Measurements from ENCODE around the gene HLA-DOB.

The HLA-DOB gene

DNA sequence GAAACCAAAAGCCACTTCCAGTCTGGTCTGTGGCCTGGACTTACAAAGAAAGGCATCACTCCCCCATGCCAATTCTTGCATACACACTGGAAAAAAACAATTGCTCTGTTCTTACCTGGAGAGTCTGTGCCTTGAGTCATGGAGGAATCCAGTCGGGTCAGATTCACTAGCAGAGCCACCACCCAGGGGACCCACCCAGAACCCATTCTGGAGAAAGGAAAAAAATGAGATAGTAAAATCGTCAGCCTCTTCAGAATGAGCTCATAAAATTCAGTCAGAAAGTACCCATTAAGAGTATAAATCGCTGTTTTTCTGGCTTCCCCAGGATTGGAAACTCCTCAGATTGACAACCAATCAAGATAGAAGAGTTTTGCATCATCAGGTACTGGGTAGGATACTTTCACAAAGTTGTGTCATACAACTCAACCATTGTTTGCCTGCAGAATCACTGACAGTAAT lies at the start of gene HLA-DOB:
Gene HLA-DOB (minus strand): TSS at position 257 of the 459 bp plus-strand sequence. CDS start 51 bp downstream, at position 206.
- DNase-seq, result no peak

- no peak for DNase-seq
Observed at GRCh38 chr6:32865724-32866443, 49.1 kb upstream of the HLA-DOB start.

DNA sequence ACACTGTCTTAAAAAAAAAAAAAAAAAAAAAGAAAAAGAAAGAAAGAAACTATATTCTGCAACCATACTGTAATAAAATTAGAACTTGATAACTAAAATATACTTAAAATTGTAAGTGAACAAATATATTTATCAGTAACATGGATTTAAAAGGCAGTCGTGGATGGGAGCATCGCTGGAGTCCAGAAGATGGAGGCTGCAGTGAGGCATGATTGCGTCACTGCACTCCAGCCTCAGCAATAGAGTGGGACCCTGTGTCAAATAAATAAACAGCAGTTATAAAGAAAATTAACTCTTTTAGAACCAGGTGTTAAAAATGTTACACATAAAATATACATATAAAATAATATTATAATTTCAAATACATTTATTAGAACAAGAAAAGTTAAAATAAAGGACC lies 45.9 kb upstream of the HLA-DOB start:
- no peak for DNase-seq

GRCh38 chr6:32860674-32861073 lies 43.9 kb upstream of the HLA-DOB start:
- no peak for DNase-seq

DNA sequence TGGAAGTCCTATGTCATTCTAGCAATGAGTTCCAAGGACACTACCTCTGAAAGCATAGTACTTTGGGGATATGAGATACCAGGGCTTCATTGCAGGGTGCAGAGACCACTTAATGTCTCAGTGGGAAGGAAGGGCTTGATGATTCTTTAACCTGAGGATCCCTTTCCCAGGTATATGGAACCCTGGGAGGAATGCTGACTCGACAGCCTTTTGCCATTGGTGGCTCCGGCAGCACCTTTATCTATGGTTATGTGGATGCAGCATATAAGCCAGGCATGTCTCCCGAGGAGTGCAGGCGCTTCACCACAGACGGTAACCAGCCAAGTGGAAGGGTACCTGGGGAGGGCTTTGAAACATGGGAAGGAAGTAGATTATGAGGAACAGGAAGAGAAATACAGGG lies 41.4 kb upstream of the HLA-DOB start:
- no peak for DNase-seq

GRCh38 chr6:32857156-32857891 lies 40.5 kb upstream of the HLA-DOB start:
- no peak for DNase-seq

GRCh38 chr6:32855467-32856174 lies 38.8 kb upstream of the HLA-DOB start:
- DNase-seq, result no peak

GRCh38 chr6:32854376-32855178 lies 37.8 kb upstream of the HLA-DOB start:
- DNase-seq, result peak; percentile 20

DNA sequence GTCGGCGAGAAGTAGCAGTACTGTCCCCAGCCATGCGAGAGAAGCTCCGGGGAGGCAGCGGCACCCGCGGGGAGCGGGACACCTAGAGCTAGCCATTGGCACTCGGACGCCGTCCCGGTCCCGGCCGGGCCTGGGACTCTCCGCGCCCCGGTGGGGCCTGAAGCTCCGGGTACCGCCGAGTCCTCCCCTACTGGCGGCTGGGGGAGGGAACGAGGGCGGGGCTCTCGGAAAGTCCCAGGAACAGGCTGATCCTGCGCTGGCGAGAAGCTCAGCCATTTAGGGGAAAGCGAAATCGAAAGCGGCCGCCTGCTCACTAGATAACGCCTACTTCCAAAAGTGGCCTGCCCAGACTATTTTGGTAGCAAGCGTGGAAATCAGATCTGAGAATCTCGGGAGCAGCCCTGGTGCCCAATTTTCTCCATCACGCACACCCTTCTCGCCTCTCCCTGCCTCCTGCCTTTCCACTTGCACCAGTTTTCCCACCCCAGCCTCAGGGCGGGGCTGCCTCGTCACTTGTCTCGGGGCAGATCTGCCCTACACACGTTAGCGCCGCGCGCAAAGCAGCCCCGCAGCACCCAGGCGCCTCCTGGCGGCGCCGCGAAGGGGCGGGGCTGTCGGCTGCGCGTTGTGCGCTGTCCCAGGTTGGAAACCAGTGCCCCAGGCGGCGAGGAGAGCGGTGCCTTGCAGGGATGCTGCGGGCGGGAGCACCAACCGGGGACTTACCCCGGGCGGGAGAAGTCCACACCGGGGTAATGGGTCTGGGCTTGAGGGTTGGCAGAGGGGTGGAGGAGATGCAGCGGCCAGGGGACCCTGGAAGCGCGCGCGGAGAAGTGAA lies 37.0 kb upstream of the HLA-DOB start, which contains the start of the genes PSMB9 and TAP1:
Gene PSMB9 (plus strand): TSS at position 652 of the 835 bp plus-strand sequence. CDS start 38 bp downstream, at position 690.
Gene TAP1 (minus strand): TSS at position 164 of the 835 bp plus-strand sequence. CDS start 68 bp downstream, at position 96.
- DNase-seq, result peak; percentile 89

DNA sequence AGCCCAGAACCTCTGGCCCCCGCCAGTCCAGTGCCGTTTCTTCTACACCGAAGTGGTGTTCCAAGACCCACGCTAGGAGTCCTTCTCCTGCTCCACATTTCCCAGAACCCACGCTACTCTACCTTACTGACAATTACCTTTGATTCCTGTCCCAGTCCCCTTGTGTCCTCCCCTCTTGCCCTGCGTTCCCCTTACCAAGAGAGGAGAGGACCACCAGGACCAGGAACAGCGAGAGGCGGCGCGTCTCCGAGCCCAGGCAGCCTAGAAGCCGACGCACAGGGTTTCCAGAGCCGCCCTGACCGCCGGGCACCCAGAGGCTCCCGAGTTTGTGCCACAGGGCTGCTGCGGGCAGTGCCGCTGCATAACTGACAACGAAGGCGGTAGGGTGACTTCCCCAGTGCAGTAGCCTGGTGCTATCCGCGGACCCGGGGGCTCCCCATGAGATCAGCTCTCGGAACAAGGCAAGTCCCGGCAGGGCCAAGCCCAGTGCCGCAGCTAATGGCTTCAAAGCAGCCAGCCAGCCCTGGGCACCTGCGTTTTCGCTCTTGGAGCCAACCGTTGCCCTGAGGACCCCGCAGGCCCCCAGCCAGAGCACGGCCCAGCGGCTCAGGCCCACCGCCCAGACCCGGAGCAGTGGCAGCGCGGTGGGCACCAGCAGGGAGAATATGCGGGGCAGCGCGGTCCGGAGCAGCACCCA lies 36.2 kb upstream of the HLA-DOB start:
- no peak for DNase-seq

DNA sequence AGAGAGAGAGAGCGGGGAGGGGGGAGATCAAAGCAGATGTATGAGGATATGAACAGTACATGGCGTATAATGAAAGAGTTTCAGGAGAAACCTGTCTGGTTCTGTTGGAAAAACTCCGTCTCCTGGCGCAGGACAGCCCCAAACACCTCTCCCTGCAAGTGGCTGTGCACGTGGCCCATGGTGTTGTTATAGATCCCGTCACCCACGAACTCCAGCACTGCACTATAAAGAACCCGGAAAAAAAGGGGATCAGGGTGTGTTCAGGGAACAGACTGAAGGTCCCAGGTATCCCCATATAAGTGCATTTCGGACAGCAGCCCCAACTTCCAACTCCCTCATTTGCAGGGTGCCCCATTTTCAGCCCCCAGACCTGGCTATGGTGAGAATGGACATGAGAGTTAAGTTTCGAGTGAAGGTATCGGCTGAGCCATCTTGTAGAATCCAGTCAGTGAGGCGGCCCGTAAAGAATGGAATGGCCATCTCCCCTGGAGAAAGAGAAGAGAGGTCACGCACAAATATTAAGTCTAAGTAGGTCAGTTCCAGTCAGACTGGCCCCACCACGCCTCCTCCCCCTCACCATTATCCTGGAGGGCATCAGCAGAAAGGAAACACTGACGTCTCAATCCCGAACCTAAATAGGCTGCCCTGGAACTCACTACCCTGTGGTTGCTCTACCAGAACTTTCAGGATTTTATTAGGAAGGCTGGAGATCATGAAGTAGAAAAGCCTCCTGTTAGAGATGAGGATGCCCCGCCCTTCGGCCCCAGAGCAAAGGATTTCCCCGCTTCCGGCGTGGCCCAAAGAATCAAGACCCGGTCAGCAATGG lies 35.4 kb upstream of the HLA-DOB start:
- DNase-seq, result no peak

- no peak for DNase-seq
Observed at GRCh38 chr6:32851025-32851424, 34.2 kb upstream of the HLA-DOB start.

- DNase-seq, result no peak
Observed at GRCh38 chr6:32849126-32849525, 32.3 kb upstream of the HLA-DOB start.

DNA sequence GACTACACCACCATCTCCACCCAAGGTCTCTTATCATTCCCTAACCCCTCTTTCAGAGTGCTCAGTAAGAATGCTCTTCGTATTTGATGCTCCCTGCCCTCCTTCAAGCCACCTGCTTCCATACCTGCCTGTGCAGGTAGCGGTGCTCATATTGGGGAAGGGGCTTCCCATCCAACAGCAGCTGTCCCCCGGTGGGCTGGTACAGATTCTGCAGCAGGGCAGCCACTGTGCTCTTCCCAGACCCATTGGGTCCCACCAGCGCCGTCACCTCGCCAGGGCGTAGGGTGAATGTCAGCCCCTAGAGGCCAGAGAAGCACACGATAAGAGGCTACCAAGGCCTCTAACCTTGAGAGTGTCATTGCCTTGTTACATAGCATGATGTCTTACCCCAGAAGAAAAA lies 31.0 kb upstream of the HLA-DOB start:
- no peak for DNase-seq

- no peak for DNase-seq
Observed at GRCh38 chr6:32847004-32847403, 30.2 kb upstream of the HLA-DOB start.

GRCh38 chr6:32845384-32845884 lies 28.6 kb upstream of the HLA-DOB start:
- DNase-seq, result no peak

- DNase-seq, result no peak
Observed at GRCh38 chr6:32844839-32845383, 28.1 kb upstream of the HLA-DOB start.

- peak; percentile 88 for DNase-seq
Observed at GRCh38 chr6:32843979-32844838, 27.4 kb upstream of the HLA-DOB start, which contains the start of gene PSMB8. Gene PSMB8 (minus strand): TSS chr6:32844047. CDS start chr6:32843996, 51 bp downstream.

All from fibroblast of upper back skin (primary cell).